Islet of Langerhans (tissue), 1 donor: Measurements from ENCODE around the gene DNAL1.
"Not testable (repeated sequence)": the region's sequence is repeated elsewhere in the genome, so short reads cannot be mapped to it uniquely, and the experiment has no call there.

Source experiments
- FAIRE-seq: peaks from one replicate; lab custom pipeline; 2011; peaks lifted over from hg19 to GRCh38; lab: Jason Lieb, UNC

Gene DNAL1, protein sequence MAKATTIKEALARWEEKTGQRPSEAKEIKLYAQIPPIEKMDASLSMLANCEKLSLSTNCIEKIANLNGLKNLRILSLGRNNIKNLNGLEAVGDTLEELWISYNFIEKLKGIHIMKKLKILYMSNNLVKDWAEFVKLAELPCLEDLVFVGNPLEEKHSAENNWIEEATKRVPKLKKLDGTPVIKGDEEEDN

GRCh38 chr14:73644531-73645247 lies at the start of gene DNAL1:
Gene DNAL1, plus strand, starts transcription at chr14:73644986. Its CDS starts 54 bp downstream, at chr14:73645040.
- FAIRE-seq: peak; percentile 71

DNA sequence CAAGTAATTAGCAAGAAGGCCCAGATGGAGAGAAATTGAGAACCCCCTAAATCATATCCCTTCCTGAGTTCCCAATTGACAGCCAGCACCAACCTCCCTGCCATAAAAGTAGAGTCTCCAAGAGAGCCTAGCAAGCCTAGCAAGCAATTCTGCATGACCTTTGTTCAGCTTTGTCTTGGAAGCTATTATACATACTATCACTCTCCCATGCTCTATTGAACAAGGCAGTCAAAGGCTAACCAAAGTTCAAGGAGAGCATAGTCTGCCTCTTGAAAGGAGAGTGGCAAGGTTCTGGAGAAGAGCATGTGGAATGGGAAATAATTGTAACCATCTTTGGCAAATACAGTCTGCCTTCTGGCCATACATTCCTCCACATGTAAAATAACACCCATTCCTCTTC lies 45.3 kb upstream of the DNAL1 start:
- FAIRE-seq: no peak

DNA sequence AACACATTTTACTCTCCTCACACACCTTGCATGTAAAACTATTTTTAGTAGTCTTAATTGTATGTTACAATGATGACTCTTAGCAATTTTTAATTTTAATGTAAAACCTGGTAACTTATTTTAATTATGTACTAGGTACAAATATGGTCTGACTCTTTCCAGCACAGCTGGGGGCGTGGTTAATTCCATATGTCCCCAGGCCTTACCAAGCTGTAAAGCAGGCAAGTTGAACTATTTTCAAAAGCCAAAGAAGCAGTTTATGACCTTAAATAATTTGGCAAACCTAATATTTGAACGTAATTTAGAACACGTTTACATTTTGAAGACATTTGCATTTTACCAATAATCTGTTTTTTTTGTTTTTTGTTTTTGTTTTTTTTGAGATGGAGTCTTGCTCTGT lies 41.8 kb upstream of the DNAL1 start:
- no peak for FAIRE-seq

DNA sequence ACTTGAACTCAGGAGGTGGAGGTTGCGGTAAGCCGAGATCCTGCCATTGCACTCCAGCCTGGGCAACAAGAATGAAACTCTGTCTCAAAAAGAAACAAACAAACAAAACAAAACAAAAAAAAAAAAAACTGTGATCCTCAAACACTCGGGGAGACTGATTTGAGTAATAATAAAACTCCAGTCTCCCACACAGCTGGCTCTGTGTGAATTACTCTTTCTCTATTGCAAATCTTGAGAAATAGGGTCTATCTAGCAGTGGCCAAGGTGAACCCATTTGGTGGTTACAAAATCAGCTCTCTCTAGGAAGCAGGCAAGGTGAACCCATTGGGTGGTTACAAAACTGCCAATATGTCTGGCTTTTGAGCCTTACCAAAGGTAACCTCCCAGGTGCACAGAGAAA lies 38.5 kb upstream of the DNAL1 start:
- FAIRE-seq: no peak

GRCh38 chr14:73607241-73607640 lies 37.5 kb upstream of the DNAL1 start:
- no peak for FAIRE-seq

- no peak for FAIRE-seq
These were observed 34.1 kb upstream of the DNAL1 start for GRCh38 chr14:73610687-73611086.

DNA sequence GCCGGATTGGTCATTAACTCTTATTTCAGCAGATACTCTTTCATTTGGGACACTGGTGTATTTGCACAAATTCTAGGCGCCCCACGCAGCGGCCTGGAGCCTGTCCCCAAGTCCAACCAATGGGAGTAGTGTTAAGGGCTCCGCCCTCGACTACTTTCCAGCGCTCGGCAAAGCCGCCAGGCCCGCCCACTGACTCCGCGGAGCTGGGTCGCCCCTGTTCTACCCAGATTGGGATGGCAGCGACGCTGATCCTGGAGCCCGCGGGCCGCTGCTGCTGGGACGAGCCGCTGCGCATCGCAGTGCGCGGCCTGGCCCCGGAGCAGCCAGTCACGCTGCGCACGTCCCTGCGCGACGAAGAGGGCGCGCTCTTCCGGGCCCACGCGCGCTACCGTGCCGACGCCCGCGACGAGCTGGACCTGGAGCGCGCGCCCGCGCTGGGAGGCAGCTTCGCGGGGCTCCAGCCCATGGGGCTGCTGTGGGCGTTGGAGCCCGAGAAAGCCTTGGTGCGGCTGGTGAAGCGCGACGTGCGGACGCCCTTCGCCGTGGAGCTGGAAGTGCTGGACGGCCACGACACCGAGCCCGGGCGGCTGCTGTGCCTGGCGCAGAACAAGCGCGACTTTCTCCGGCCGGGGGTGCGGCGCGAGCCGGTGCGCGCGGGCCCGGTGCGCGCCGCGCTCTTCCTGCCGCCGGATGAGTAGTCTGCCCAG lies 32.3 kb upstream of the DNAL1 start, which contains the start of gene ACOT6:
Gene ACOT6, plus strand, starts transcription at position 179 of the 707 bp plus-strand sequence. Its CDS starts 55 bp downstream, at position 234.
- FAIRE-seq: no peak

GRCh38 chr14:73613046-73613383 lies 31.8 kb upstream of the DNAL1 start:
- no peak for FAIRE-seq

DNA sequence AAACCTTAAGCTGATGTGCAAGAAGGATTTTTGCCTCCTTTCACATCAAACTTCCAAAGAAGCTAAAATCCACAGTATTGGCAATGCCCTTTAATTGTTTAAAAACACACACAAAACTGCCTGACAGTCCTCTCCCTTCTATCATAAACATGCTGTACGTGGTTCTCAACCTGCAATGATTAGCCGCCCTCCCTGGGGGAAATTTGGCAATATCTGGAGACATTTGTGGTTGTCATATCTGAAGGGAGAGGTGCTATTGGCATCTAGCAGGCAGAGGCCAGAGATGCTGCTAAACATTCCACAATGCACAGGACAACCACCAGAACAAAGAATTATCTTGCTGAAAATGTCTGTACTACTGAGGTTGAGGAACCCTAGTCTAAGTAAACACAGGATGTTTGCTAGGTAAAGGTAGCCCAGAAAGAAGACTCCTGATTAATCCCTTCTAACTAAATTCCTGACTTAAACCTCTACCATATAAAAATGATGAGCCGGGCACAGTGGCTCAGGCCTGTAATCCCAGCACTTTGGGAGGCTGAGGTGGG lies 31.3 kb upstream of the DNAL1 start:
- FAIRE-seq: no peak

GRCh38 chr14:73616831-73617230 lies 28.0 kb upstream of the DNAL1 start:
- no peak for FAIRE-seq

GRCh38 chr14:73619524-73619923 lies 25.3 kb upstream of the DNAL1 start:
- FAIRE-seq: no peak

- no peak for FAIRE-seq
These were observed 24.5 kb upstream of the DNAL1 start for GRCh38 chr14:73620268-73620667.

GRCh38 chr14:73623504-73624054 lies 21.2 kb upstream of the DNAL1 start:
- no peak for FAIRE-seq

GRCh38 chr14:73625706-73626105 lies 19.1 kb upstream of the DNAL1 start:
- no peak for FAIRE-seq

- FAIRE-seq: no peak
These were observed 17.6 kb upstream of the DNAL1 start for GRCh38 chr14:73627151-73627558.

- no peak for FAIRE-seq
These were observed 14.6 kb upstream of the DNAL1 start for GRCh38 chr14:73630009-73630780.

DNA sequence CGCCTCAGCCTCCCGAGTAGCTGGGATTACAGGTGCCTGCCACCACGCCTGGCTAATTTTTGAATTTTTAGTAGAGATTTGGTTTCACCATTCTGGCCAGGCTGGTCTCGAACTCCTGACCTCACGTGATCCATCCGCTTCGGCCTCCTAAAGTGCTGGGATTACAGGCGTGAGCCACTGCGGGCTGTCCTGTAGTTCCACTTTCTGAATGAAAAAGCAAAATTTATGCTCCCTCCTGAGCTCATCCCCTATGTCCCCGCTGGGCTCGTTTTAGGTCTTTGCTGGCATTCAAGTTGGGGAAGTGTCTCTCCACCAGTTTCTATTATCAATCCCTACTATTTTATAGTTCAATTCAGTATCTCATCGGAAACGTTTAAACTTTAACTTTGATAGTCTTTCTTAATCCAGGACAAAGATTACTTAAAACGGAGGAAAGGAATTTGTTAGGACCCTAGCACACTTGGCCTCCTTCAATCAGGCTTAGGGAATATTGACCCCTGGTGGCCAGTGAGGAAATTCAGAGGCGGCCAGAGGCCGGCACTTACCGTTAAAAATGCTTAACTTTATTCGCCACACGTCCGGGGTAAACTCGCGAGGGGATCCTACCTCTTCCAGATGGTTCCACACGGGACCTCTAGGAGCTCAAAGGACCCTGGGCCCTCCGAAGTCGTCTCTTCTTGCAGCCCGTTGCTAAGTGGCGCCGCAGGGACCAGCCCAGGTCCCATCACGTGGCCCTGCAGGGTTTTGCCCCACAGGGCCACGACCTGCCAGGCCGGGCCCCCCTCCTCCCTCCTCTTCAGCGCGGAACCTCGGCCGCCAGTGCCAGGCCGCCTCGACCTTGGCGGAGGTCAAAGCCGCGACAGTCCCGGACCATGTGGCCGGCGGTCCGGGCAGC lies 11.4 kb upstream of the DNAL1 start:
- FAIRE-seq: no peak

DNA sequence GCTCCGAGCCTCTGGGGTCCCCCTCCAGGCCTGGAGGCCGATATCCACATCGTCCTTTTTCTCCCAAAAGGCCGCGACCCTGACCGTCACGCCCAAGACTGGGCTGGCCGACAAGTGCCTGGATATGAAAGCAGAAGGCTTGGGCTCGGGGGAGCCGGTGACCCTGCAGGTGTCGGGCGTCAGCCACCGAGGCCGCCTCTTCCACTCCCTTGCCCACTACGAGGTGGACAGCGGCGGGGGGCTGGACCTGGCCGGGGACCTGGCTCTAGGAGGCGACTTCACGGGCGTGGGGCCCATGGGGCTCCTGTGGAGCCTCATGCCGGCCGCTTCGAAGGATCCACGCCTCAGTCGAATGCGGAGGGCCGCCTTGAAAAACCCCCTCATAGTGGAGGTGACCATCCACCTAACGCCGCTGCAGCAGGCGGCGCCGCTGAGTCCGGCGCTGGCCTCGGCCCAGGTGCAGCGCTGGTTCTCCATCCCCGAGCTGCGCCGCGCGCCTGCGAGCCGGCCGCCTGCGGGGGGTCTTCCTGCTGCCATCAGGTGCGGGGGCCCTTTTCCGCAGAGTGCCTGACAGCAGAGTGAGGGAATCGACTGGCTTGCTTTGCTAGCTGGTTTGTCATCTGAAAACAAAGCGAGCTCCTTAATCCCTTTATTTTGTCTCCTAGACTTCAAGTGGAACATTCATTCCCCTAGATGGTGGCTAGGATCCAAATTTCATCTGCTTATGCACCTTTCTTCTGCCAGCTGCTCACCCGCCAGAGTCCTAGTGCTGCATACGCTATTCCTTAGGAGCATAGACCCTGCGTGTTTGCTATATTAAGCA lies 10.6 kb upstream of the DNAL1 start:
- FAIRE-seq: no peak

DNA sequence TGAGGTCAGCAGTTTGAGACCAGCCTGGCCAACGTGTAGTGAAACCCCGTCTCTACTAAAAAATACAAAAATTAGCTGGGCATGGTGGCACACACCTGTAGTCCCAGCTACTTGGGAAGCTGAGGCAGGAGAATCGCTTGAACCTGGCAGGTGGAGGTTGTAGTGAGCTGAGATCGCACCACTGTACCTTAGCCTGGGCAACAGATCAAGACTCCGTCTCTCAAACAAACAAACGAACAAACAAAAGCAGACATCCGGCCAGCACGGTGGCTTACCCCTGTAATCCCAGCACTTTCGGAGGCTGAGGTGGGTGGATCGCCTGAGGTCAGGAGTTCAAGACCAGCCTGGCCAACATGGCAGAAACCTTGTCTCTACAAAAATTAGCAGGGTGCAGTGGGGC lies 8.4 kb upstream of the DNAL1 start:
- FAIRE-seq: not testable (repeated sequence)

GRCh38 chr14:73637830-73638229 lies 7.0 kb upstream of the DNAL1 start:
- no peak for FAIRE-seq
